Medulla oblongata (tissue), 1 donor: Measurements from ENCODE around the gene PTPRU.
A peak's percentile ranks its signal among the peaks of the same experiment; 100 is the strongest.
"Not testable (repeated sequence)": the region's sequence is repeated elsewhere in the genome, so short reads cannot be mapped to it uniquely, and the experiment has no call there.

ENCODE experiments used
- DNase-seq: peaks from one replicate; pipeline ENCODE4 v3.0.0-alpha.2; 2015; ENCODE audit errors: extremely low spot score

Gene PTPRU

GRCh38 chr1:29222260-29222659, 14.1 kb upstream of the PTPRU start:
- DNase-seq: not testable (repeated sequence)

GRCh38 chr1:29222686-29223085, 13.6 kb upstream of the PTPRU start:
- DNase-seq: no peak

GRCh38 chr1:29223521-29223920, 12.8 kb upstream of the PTPRU start:
- no peak for DNase-seq

GRCh38 chr1:29224356-29224837, 11.9 kb upstream of the PTPRU start:
- DNase-seq: no peak

- DNase-seq: no peak
Measured at GRCh38 chr1:29225361-29225760, 11.0 kb upstream of the PTPRU start.

- no peak for DNase-seq
Measured at GRCh38 chr1:29227511-29227910, 8.8 kb upstream of the PTPRU start.

GRCh38 chr1:29230204-29230552, 6.1 kb upstream of the PTPRU start:
- DNase-seq: no peak

- DNase-seq: peak; percentile 92
Measured at GRCh38 chr1:29230553-29231378, 5.6 kb upstream of the PTPRU start, which contains the start of gene MECR. Gene MECR (minus strand): TSS chr1:29230934. CDS start chr1:29230906, 28 bp downstream.

- no peak for DNase-seq
Measured at GRCh38 chr1:29232387-29232786, 3.9 kb upstream of the PTPRU start.

- DNase-seq: no peak
Measured at GRCh38 chr1:29233693-29234092, 2.6 kb upstream of the PTPRU start.

GRCh38 chr1:29234471-29234870, 1.9 kb upstream of the PTPRU start:
- no peak for DNase-seq

GRCh38 chr1:29234881-29235280, 1.4 kb upstream of the PTPRU start:
- not testable (repeated sequence) for DNase-seq

GRCh38 chr1:29236712-29237128, 398 bp downstream of the PTPRU start:
- no peak for DNase-seq

- no peak for DNase-seq
Measured at GRCh38 chr1:29237129-29237821, 953 bp downstream of the PTPRU start.

- DNase-seq: no peak
Measured at GRCh38 chr1:29237852-29238619, 1.7 kb downstream of the PTPRU start.

GRCh38 chr1:29238620-29239002, 2.3 kb downstream of the PTPRU start:
- DNase-seq: no peak

GRCh38 chr1:29239142-29239541, 2.8 kb downstream of the PTPRU start:
- no peak for DNase-seq

- no peak for DNase-seq
Measured at GRCh38 chr1:29240400-29240837, 4.1 kb downstream of the PTPRU start.

- no peak for DNase-seq
Measured at GRCh38 chr1:29240986-29241385, 4.7 kb downstream of the PTPRU start.

GRCh38 chr1:29243023-29243870, 6.9 kb downstream of the PTPRU start:
- no peak for DNase-seq

- DNase-seq: no peak
Measured at GRCh38 chr1:29243871-29244200, 7.5 kb downstream of the PTPRU start.
